GM10266 (cell line): Measurements from ENCODE around the gene FEZF1.

Experiments used
- DNase-seq: peaks from one replicate; pipeline ENCODE4 v3.0.0; 2012; ENCODE audit errors: extremely low spot score
- CTCF ChIP-seq: IDR thresholded peaks from 2 replicates; pipeline ENCODE4 v1.5.1; 2012; ENCODE audit warnings: mild to moderate bottlenecking, low read depth; ENCODE audit not compliant: control insufficient read depth, insufficient read depth; ENCODE audit errors: missing control alignments

FEZF1 gene

GRCh38 chr7:122262246-122262645, 42.3 kb downstream of the FEZF1 start:
- TF ChIP-seq CTCF, result no peak
- DNase-seq, result no peak

- TF ChIP-seq CTCF, result no peak
- no peak for DNase-seq
Measured at GRCh38 chr7:122261442-122261841, 43.1 kb downstream of the FEZF1 start.

GRCh38 chr7:122261016-122261415, 43.5 kb downstream of the FEZF1 start:
- TF ChIP-seq CTCF, result no peak
- DNase-seq, result no peak

- DNase-seq, result no peak
- TF ChIP-seq CTCF, result no peak
Measured at GRCh38 chr7:122260336-122260735, 44.2 kb downstream of the FEZF1 start.

- TF ChIP-seq CTCF, result no peak
- no peak for DNase-seq
Measured at GRCh38 chr7:122258971-122259370, 45.6 kb downstream of the FEZF1 start.

GRCh38 chr7:122257056-122257455, 47.5 kb downstream of the FEZF1 start:
- TF ChIP-seq CTCF, result no peak
- no peak for DNase-seq

- DNase-seq, result no peak
- TF ChIP-seq CTCF, result no peak
Measured at GRCh38 chr7:122256046-122256445, 48.5 kb downstream of the FEZF1 start.
